OCI-LY7 (cell line): ENCODE data around the gene NFATC2.

ENCODE experiments used
- CTCF ChIP-seq: fragments of 200-600 bp; sonication (generic); conservative IDR thresholded peaks from 2 replicates; pipeline ENCODE4 v1.5.1; 2014; ENCODE audit warnings: mild to moderate bottlenecking, antibody characterized with exemption, low read length, moderate library complexity, mixed read lengths
- EZH2phosphoT487 ChIP-seq: fragments of 200-600 bp; sonication (generic); IDR thresholded peaks from 2 replicates; pipeline ENCODE4 v1.6.1; 2018; ENCODE audit warnings: low read depth, borderline replicate concordance, mild to moderate bottlenecking, mixed run types, antibody characterized with exemption, low read length, moderate library complexity, mixed read lengths

- TF ChIP-seq CTCF (no peak), EZH2phosphoT487 (no peak)
Observed at GRCh38 chr20:51545515-51545914, 3.0 kb upstream of the NFATC2 start.
